ENCODE results near the gene C1orf115.

- TF ChIP-seq POLR2A (IDR thresholded peaks at IDR 0.05) (no peak), CTCF (IDR thresholded peaks at IDR 0.05) (no peak)
Observed at GRCh38 chr1:220700556-220701179, 10.5 kb downstream of the C1orf115 start.
